Lung (tissue), 12 donors: ENCODE data around the gene BMPR1B. TPM values are rescaled to one million over a fixed set of nuclear protein-coding genes. Genes with fewer than 3 reads are reported as not detected.

Experiments
- ATAC-seq: fragments of 200-7000 bp; cut with Tn5 transposase; one replicate; pipeline ENCODE4 v1.9.1; 2020; ENCODE audit warnings: moderate number of reproducible peaks; ENCODE audit not compliant: insufficient read depth, low FRiP score
- DNase-seq, 3 donors: peaks; one replicate each; pipeline ENCODE4 v3.0.0-alpha.2; 2013 to 2017
- H3K27ac ChIP-seq, 2 donors: one replicate each; pipeline ENCODE4 v1.5.1; 2013; ENCODE audit warnings: mild to moderate bottlenecking in 2 of 2, moderate library complexity in 2 of 2, control low read depth in 1 of 2, inconsistent platforms in 1 of 2, low read depth in 1 of 2, low read length in 1 of 2
- H3K27me3 ChIP-seq, 3 donors: one replicate each; pipeline ENCODE4 v1.5.1; 2013; ENCODE audit warnings: low read length in 2 of 3; ENCODE audit not compliant: control insufficient read depth in 3 of 3, insufficient read depth in 3 of 3
- H3K36me3 ChIP-seq, 4 donors: one replicate each; pipeline ENCODE4 v1.5.1; 2013; ENCODE audit warnings: low read length in 4 of 4, mild to moderate bottlenecking in 1 of 4, moderate library complexity in 1 of 4; ENCODE audit not compliant: control insufficient read depth in 4 of 4, insufficient read depth in 4 of 4
- H3K4me1 ChIP-seq, 5 donors: one replicate each; pipeline ENCODE4 v1.5.1; 2013; ENCODE audit warnings: low read length in 5 of 5, mild to moderate bottlenecking in 2 of 5, moderate library complexity in 1 of 5; ENCODE audit not compliant: control insufficient read depth in 5 of 5, insufficient read depth in 5 of 5
- H3K4me3 ChIP-seq: one replicate; pipeline ENCODE4 v1.5.1; 2013; ENCODE audit warnings: mild to moderate bottlenecking, control low read depth, moderate library complexity
- H3K9ac ChIP-seq, 2 donors: one replicate each; pipeline ENCODE4 v1.5.1; 2013; ENCODE audit warnings: low read length in 2 of 2, control low read depth in 1 of 2; ENCODE audit not compliant: insufficient read depth in 1 of 2
- H3K9me3 ChIP-seq, 4 donors: one replicate each; pipeline ENCODE4 v1.5.1; 2013; ENCODE audit warnings: low read length in 3 of 4, mild to moderate bottlenecking in 1 of 4, moderate library complexity in 1 of 4; ENCODE audit not compliant: control insufficient read depth in 4 of 4, insufficient read depth in 3 of 4
- CTCF ChIP-seq: IDR thresholded peaks from 2 replicates; pipeline ENCODE4 v1.5.1; 2012; ENCODE audit warnings: mild to moderate bottlenecking; ENCODE audit errors: control extremely low read depth, extremely low read depth
- WGBS, 2 donors: extraction: QIAGEN DNeasy Blood & Tissue Kit; methylation state at CpG; one replicate each; pipeline ENCODE4 v1.1.7; 2013; 5-methylcytosine and 5-hydroxymethylcytosine counted together
- polyA plus RNA-seq, 2 donors: library from polyadenylated mRNA; stranded (reverse); fragments of 200-250 nt; gene quantifications; one replicate each; pipeline ENCODE4 v1.2.1, GENCODE V29; 2013
- total RNA-seq, 2 donors: library from RNA; depleted of rRNA in 1 of 2; stranded (reverse); fragments of >200 nt in 1 of 2; gene quantifications; one replicate each; pipeline ENCODE4 v1.2.1, GENCODE V29; 2014 to 2021
- donor health status: control.
- donor health status: control.
- donor health status: Bipolar disorder and iron deficiency.
- donor health status: healthy.
- donor health status: DM: yes; HTN: yes; CAD: no.

The BMPR1B gene
- total and polyA plus RNA-seq, 4 donors, result 0.65 to 7.3 (median 1.9) TPM

GRCh38 chr4:95156452-95156765, 398.7 kb downstream of the BMPR1B start:
- Histone ChIP-seq H3K4me3 (no peak overlapping the region), H3K9me3 (no peaks in the 10 kb centered on the region), H3K27ac (no peak overlapping the region), H3K36me3 (no peaks in the 10 kb centered on the region), H3K27me3 (no peaks in the 10 kb centered on the region), H3K9ac (no peak overlapping the region), H3K4me1 (peaks cover 0 to 8% (median 0%) of the 10 kb centered on the region in 5 donors)
- TF ChIP-seq CTCF, result no peak
- DNase-seq (peak in 1 of 3 donors; percentile 71), ATAC-seq (no peak)
- 35 to 37% methylated on average over 3 of the region's 3 CpGs for WGBS, 2 donors

GRCh38 chr4:95157596-95157995, 399.8 kb downstream of the BMPR1B start:
- peak in 2 of 3 donors; percentile 67 to 72 for DNase-seq
- Histone ChIP-seq H3K4me3 (no peak overlapping the region), H3K9ac (no peak overlapping the region), H3K27ac (no peak overlapping the region), H3K27me3 (no peaks in the 10 kb centered on the region), H3K36me3 (no peaks in the 10 kb centered on the region), H3K4me1 (peaks cover 0 to 8% (median 0%) of the 10 kb centered on the region in 5 donors), H3K9me3 (no peaks in the 10 kb centered on the region)
- no peak for TF ChIP-seq CTCF
- no peak for ATAC-seq

- no peaks in the 10 kb centered on the region for H3K36me3 ChIP-seq
- H3K4me3 ChIP-seq, result no peak overlapping the region
- no peaks in the 10 kb centered on the region for H3K9me3 ChIP-seq
- H3K27ac ChIP-seq, result no peak overlapping the region
- ATAC-seq (no peak), DNase-seq (no peak)
- WGBS, 2 donors, result 87 to 92% methylated on average over 2 of the region's 2 CpGs
- H3K4me1 ChIP-seq, result peaks cover 0 to 8% (median 0%) of the 10 kb centered on the region in 5 donors
- TF ChIP-seq CTCF, result no peak
- H3K27me3 ChIP-seq, result no peaks in the 10 kb centered on the region
- H3K9ac ChIP-seq, result no peak overlapping the region
Observed at GRCh38 chr4:95158045-95158444, 400.3 kb downstream of the BMPR1B start.

- Histone ChIP-seq H3K4me1 (peaks cover 0 to 8% (median 0%) of the 10 kb centered on the region in 5 donors), H3K9ac (no peak overlapping the region), H3K27me3 (no peaks in the 10 kb centered on the region), H3K27ac (no peak overlapping the region), H3K36me3 (no peaks in the 10 kb centered on the region), H3K9me3 (no peaks in the 10 kb centered on the region), H3K4me3 (no peak overlapping the region)
- ATAC-seq (no peak), DNase-seq (no peak)
- 72 to 83% methylated on average over 2 of the region's 2 CpGs for WGBS, 2 donors
- no peak for TF ChIP-seq CTCF
Observed at GRCh38 chr4:95158626-95159025, 400.9 kb downstream of the BMPR1B start.
